B cell (primary cell): ENCODE measurements around the gene NMB. TPM values are rescaled to one million over a fixed set of nuclear protein-coding genes. Genes with fewer than 3 reads are reported as not detected.

ENCODE experiments used
- ATAC-seq: fragments of 200-7000 bp; cut with Tn5 transposase; one replicate; pipeline ENCODE4 v1.10.0; 2021; ENCODE audit warnings: low read depth, mild to moderate bottlenecking, moderate number of reproducible peaks, moderate library complexity
- CTCF ChIA-PET: fragments of 350-600 bp; sonication (Branson Sonifier 250); formaldehyde crosslinking; loops from one replicate; lab custom pipeline; 2021; ENCODE audit warnings: antibody characterized with exemption, inconsistent platforms; lab: Charles Lee
- POLR2A ChIA-PET: fragments of 350-600 bp; sonication (Branson Sonifier 250); formaldehyde crosslinking; loops from one replicate; lab custom pipeline; 2021; ENCODE audit warnings: antibody characterized with exemption; lab: Charles Lee
- DNase-seq: peaks from one replicate; pipeline ENCODE4 v3.0.0; 2013
- H2AFZ ChIP-seq: 2 replicates; pipeline ENCODE4 v1.6.1; 2012; ENCODE audit warnings: mild to moderate bottlenecking, low read depth, low read length; ENCODE audit not compliant: insufficient read depth, poor library complexity, severe bottlenecking
- H3K27ac ChIP-seq, 2 donors: 1 replicate in 1 of 2; 2 replicates in 1 of 2; pipeline ENCODE4 v1.5.1; 2012 to 2013; ENCODE audit warnings: low read length in 2 of 2, mild to moderate bottlenecking in 2 of 2, moderate library complexity in 1 of 2
- H3K27me3 ChIP-seq, 4 experiments: fragments of 200-600 bp in 1 of 4; sonication (generic) in 1 of 4; replicated peaks in 1 of 4; 1 replicate in 2 of 4; 2 replicates in 2 of 4; pipeline versions ENCODE4 v1.6.1 to v1.7.0; 2013 to 2016; ENCODE audit warnings: low read length in 3 of 4, mild to moderate bottlenecking in 2 of 4, mixed read lengths in 1 of 4, moderate library complexity in 1 of 4; ENCODE audit not compliant: insufficient read depth in 4 of 4, control insufficient read depth in 3 of 4; ENCODE audit errors: control extremely low read depth in 1 of 4
- H3K36me3 ChIP-seq, 2 experiments: replicated peaks in 1 of 2; 1 replicate in 1 of 2; 2 replicates in 1 of 2; pipeline versions ENCODE4 v1.6.1 to v1.7.1; 2013; ENCODE audit warnings: low read length in 1 of 2; ENCODE audit not compliant: insufficient read depth in 2 of 2, control insufficient read depth in 1 of 2; ENCODE audit errors: control extremely low read depth in 1 of 2, extremely low read depth in 1 of 2
- H3K4me1 ChIP-seq, 2 donors: fragments of 200-600 bp in 1 of 2; sonication (generic) in 1 of 2; 1 replicate in 1 of 2; 2 replicates in 1 of 2; pipeline versions ENCODE4 v1.5.1 to v1.6.1; 2013 to 2017; ENCODE audit warnings: low read length in 2 of 2; ENCODE audit not compliant: control insufficient read depth in 2 of 2, insufficient read depth in 2 of 2
- H3K4me2 ChIP-seq: replicated peaks from 2 replicates; pipeline ENCODE3; 2012; ENCODE audit warnings: mild to moderate bottlenecking, low read depth, low read length; ENCODE audit not compliant: poor library complexity, severe bottlenecking
- H3K4me3 ChIP-seq, 5 experiments: fragments of 200-600 bp in 1 of 5; sonication (generic) in 1 of 5; 1 replicate in 3 of 5; 2 replicates in 2 of 5; pipeline versions ENCODE4 v1.5.1 to v1.7.0; 2011 to 2016; ENCODE audit warnings: low read length in 4 of 5, mild to moderate bottlenecking in 4 of 5, low read depth in 2 of 5, control low read depth in 1 of 5, moderate library complexity in 1 of 5; ENCODE audit not compliant: insufficient read depth in 1 of 5; ENCODE audit errors: control extremely low read depth in 1 of 5, extremely low read depth in 1 of 5
- H3K79me2 ChIP-seq: fragments of 200-600 bp; sonication (generic); one replicate; pipeline ENCODE4 v1.6.0; 2016; ENCODE audit warnings: low read length; ENCODE audit not compliant: control insufficient read depth, insufficient read depth
- H3K9ac ChIP-seq: fragments of 200-600 bp; sonication (generic); 2 replicates; pipeline ENCODE4 v1.6.1; 2017; ENCODE audit warnings: mild to moderate bottlenecking, low read length, moderate library complexity
- H3K9me3 ChIP-seq, 3 donors: one replicate each; pipeline versions ENCODE4 v1.6.1 to v1.7.1; 2013; ENCODE audit warnings: low read length in 2 of 3; ENCODE audit not compliant: control insufficient read depth in 2 of 3, insufficient read depth in 1 of 3; ENCODE audit errors: control extremely low read depth in 1 of 3
- H4K20me1 ChIP-seq: 2 replicates; pipeline ENCODE4 v1.6.0; 2012; ENCODE audit warnings: mild to moderate bottlenecking, low read length; ENCODE audit not compliant: insufficient read depth, control insufficient read depth, poor library complexity, severe bottlenecking
- H3K27ac Mint-ChIP-seq: one replicate; pipeline ENCODE4 v1.8.0; 2021; ENCODE audit warnings: mixed read lengths
- H3K27me3 Mint-ChIP-seq: one replicate; pipeline ENCODE4 v1.8.0; 2021; ENCODE audit warnings: mixed read lengths
- H3K4me1 Mint-ChIP-seq: one replicate; pipeline ENCODE4 v1.8.0; 2021; ENCODE audit warnings: mixed read lengths
- H3K4me3 Mint-ChIP-seq: one replicate; pipeline ENCODE4 v1.8.0; 2021; ENCODE audit warnings: mixed read lengths
- H3K9me3 Mint-ChIP-seq: one replicate; pipeline ENCODE4 v1.8.0; 2022; ENCODE audit warnings: mixed read lengths; ENCODE audit not compliant: insufficient read depth
- CTCF ChIP-seq: fragments of 200-600 bp; IDR thresholded peaks from one replicate; pipeline ENCODE4 v1.8.0; 2022; ENCODE audit warnings: antibody characterized with exemption, mild to moderate bottlenecking
- EZH2 ChIP-seq: IDR thresholded peaks from 2 replicates; pipeline ENCODE4 v1.6.1; 2012; ENCODE audit warnings: borderline replicate concordance, low read depth, mild to moderate bottlenecking, moderate library complexity, low read length; ENCODE audit not compliant: insufficient read depth, poor library complexity, severe bottlenecking
- WGBS: methylation state at CpG from one replicate; pipeline ENCODE4 v1.1.5; 2013; ENCODE audit warnings: missing lambda C conversion rate; ENCODE audit not compliant: insufficient coverage; 5-methylcytosine and 5-hydroxymethylcytosine counted together
- intact Hi-C: fragments of 100-400 bp; cut with micrococcal nuclease; formaldehyde crosslinking; loops from one replicate; pipeline ENCODE4 v1.10.0; 2022
- polyA plus RNA-seq: library from polyadenylated mRNA; depleted of rRNA; stranded (reverse); fragments of >200 nt; gene quantifications from 2 replicates; pipeline ENCODE4 v1.2.3, GENCODE V29; 2012
- total RNA-seq, 2 donors: library from RNA; stranded (reverse); fragments of 120-200 nt in 1 of 2; gene quantifications; 1 replicate in 1 of 2; 2 replicates in 1 of 2; pipeline versions ENCODE4 v1.2.3 to v1.2.4, GENCODE V29; 2013 to 2022

The NMB gene
- total and polyA plus RNA-seq, 2 donors (not counting 1 experiment from before 2014, with no cell fraction given), result 2.3 to 3.0 TPM

GRCh38 chr15:84609818-84610525, 48.0 kb downstream of the NMB start:
- Histone ChIP-seq H3K36me3 (peaks cover 8% of the 10 kb centered on the region in 2 experiments), H3K9me3 (no peaks in the 10 kb centered on the region), H2AFZ (no peak overlapping the region), H3K4me2 (no peak overlapping the region), H3K27ac (no peak overlapping the region), H4K20me1 (peaks cover 15% of the 10 kb centered on the region), H3K4me3 (no peak overlapping the region), H3K79me2 (peaks cover 62% of the 10 kb centered on the region), H3K27me3 (no peaks in the 10 kb centered on the region), H3K4me1 (peaks cover 7 to 8% of the 10 kb centered on the region in 2 donors), H3K9ac (no peak overlapping the region)
- ATAC-seq (no peak), DNase-seq (no peak)
- intact Hi-C loops, result no loop called here
- H3K9me3 Mint-ChIP-seq, result no peaks in the 10 kb centered on the region
- no peak overlapping the region for H3K27ac Mint-ChIP-seq
- peaks cover 19% of the 10 kb centered on the region for H3K4me1 Mint-ChIP-seq
- H3K4me3 Mint-ChIP-seq, result no peak overlapping the region
- no peaks in the 10 kb centered on the region for H3K27me3 Mint-ChIP-seq
- 89% methylated on average over 10 of the region's 11 CpGs for WGBS
- ChIA-PET CTCF (interaction anchor here (0.9 kb wide), 1 partner anchor 11 kb away, joined by 3 read pairs; no protein-coding TSS in a partner anchor), POLR2A (interaction anchor here (0.6 to 0.9 kb wide), 2 partner anchors 9 to 384 kb away, joined by 3 read pairs; partner anchors contain the start of gene ZSCAN2)
- no peak for TF ChIP-seq EZH2
- no peak for TF ChIP-seq CTCF

GRCh38 chr15:84608707-84609284, 49.2 kb downstream of the NMB start:
- Mint-ChIP-seq H3K4me1 (peaks cover 28% of the 10 kb centered on the region), H3K27ac (no peak overlapping the region), H3K9me3 (no peaks in the 10 kb centered on the region), H3K4me3 (no peak overlapping the region), H3K27me3 (no peaks in the 10 kb centered on the region)
- H3K9ac ChIP-seq, result no peak overlapping the region
- intact Hi-C loops, result no loop called here
- no peaks in the 10 kb centered on the region for H3K9me3 ChIP-seq
- H3K4me1 ChIP-seq, result peaks cover 10 to 16% of the 10 kb centered on the region in 2 donors
- WGBS, result no CpG with 5 or more reads among the region's 1 CpG
- ChIA-PET CTCF (interaction anchor here (1.4 kb wide), 1 partner anchor 10 kb away, joined by 5 read pairs; no protein-coding TSS in a partner anchor), POLR2A (no interaction called here)
- no peak overlapping the region for H3K27ac ChIP-seq
- H2AFZ ChIP-seq, result no peak overlapping the region
- ATAC-seq (no peak), DNase-seq (no peak)
- no peak overlapping the region for H3K4me2 ChIP-seq
- H3K36me3 ChIP-seq, result peaks cover 8 to 13% of the 10 kb centered on the region in 2 experiments
- peaks cover 15% of the 10 kb centered on the region for H4K20me1 ChIP-seq
- H3K27me3 ChIP-seq, result no peaks in the 10 kb centered on the region
- peaks cover 65% of the 10 kb centered on the region for H3K79me2 ChIP-seq
- TF ChIP-seq CTCF (no peak), EZH2 (no peak)
- no peak overlapping the region for H3K4me3 ChIP-seq
